ENCODE results near the gene TIMMDC1.

GRCh38 chr3:119470866-119471265 is 27.5 kb upstream of the TIMMDC1 start:
- TF ChIP-seq CAMTA2 (CRISPR knock-in tag; IDR thresholded peaks at IDR 0.05; ENCODE audit: borderline replicate concordance) = no peak
- no peak for TF ChIP-seq ZNF160 (CRISPR knock-in tag; IDR thresholded peaks at IDR 0.05)
- no peak for TF ChIP-seq FOXK2 (IDR thresholded peaks at IDR 0.05)
- TF ChIP-seq YEATS4 (CRISPR knock-in tag; IDR thresholded peaks at IDR 0.05; ENCODE audit: borderline replicate concordance) = no peak
- TF ChIP-seq MYC (CRISPR knock-in tag; IDR thresholded peaks at IDR 0.05; ENCODE audit: borderline replicate concordance) = no peak
- no peak for TF ChIP-seq CTCF (CRISPR knock-in tag; IDR thresholded peaks at IDR 0.05)
- no peak for TF ChIP-seq ZNF274 (CRISPR knock-in tag; IDR thresholded peaks at IDR 0.05)
- TF ChIP-seq E2F5 (CRISPR knock-in tag; conservative IDR thresholded peaks at IDR 0.05) = no peak
- no peak for TF ChIP-seq NFIB (CRISPR knock-in tag; IDR thresholded peaks at IDR 0.05; ENCODE audit: borderline replicate concordance)
- no peak for TF ChIP-seq REST (IDR thresholded peaks at IDR 0.05; ENCODE audit: borderline replicate concordance in 1 of 2, low read depth in 1 of 2, low read length in 2 of 2)
- no peak for TF ChIP-seq ZNF609 (CRISPR knock-in tag; IDR thresholded peaks at IDR 0.05; ENCODE audit: borderline replicate concordance)
- TF ChIP-seq ZBTB33 (CRISPR knock-in tag; IDR thresholded peaks at IDR 0.05) = no peak

Data from HepG2 (cell line).